Keratinocyte (primary cell): ENCODE measurements around the gene LHPP. TPM values are rescaled to one million over a fixed set of nuclear protein-coding genes. Genes with fewer than 3 reads are reported as not detected.
A peak's percentile ranks its signal among the peaks of the same experiment; 100 is the strongest.

Source experiments
- DNase-seq: peaks from one replicate; pipeline ENCODE4 v3.0.0-alpha.2; 2011; ENCODE audit warnings: low read depth, missing footprints, low spot score
- FAIRE-seq: peaks from 2 replicates; lab custom pipeline; 2011; peaks lifted over from hg19 to GRCh38; lab: Jason Lieb, UNC
- H2AFZ ChIP-seq: 2 replicates; pipeline ENCODE4 v1.6.0; 2012; ENCODE audit warnings: low read length, control low read depth, inconsistent platforms; ENCODE audit not compliant: control insufficient read depth
- H3K27ac ChIP-seq: 2 replicates; pipeline ENCODE4 v1.5.1; 2011; ENCODE audit warnings: low read length; ENCODE audit not compliant: control insufficient read depth, insufficient read depth
- H3K27me3 ChIP-seq: 3 replicates; pipeline ENCODE4 v1.6.0; 2011; ENCODE audit warnings: low read length; ENCODE audit not compliant: control insufficient read depth, insufficient read depth; ENCODE audit errors: extremely low read depth
- H3K36me3 ChIP-seq, 2 experiments: 2 replicates in 1 of 2; 3 replicates in 1 of 2; pipeline ENCODE4 v1.5.1; 2011; ENCODE audit warnings: low read length in 2 of 2, mild to moderate bottlenecking in 1 of 2; ENCODE audit not compliant: control insufficient read depth in 2 of 2, insufficient read depth in 2 of 2; ENCODE audit errors: extremely low read depth in 1 of 2
- H3K4me1 ChIP-seq: 3 replicates; pipeline ENCODE4 v1.5.1; 2011; ENCODE audit warnings: low read length; ENCODE audit not compliant: control insufficient read depth, insufficient read depth; ENCODE audit errors: extremely low read depth
- H3K4me2 ChIP-seq: 3 replicates; pipeline ENCODE4 v1.6.0; 2011; ENCODE audit warnings: low read depth, low read length; ENCODE audit not compliant: control insufficient read depth, insufficient read depth; ENCODE audit errors: extremely low read depth
- H3K4me3 ChIP-seq, 3 experiments: fragments of 200-600 bp in 1 of 3; sonication (generic) in 1 of 3; 2 replicates in 2 of 3; 3 replicates in 1 of 3; pipeline ENCODE4 v1.5.1; 2011 to 2016; ENCODE audit warnings: low read length in 3 of 3, mild to moderate bottlenecking in 3 of 3, control low read depth in 2 of 3, inconsistent platforms in 1 of 3, low read depth in 1 of 3, mixed read lengths in 1 of 3, mixed run types in 1 of 3, moderate library complexity in 1 of 3; ENCODE audit not compliant: control insufficient read depth in 2 of 3, insufficient read depth in 2 of 3; ENCODE audit errors: extremely low read depth in 1 of 3
- H3K79me2 ChIP-seq: 2 replicates; pipeline ENCODE4 v1.6.0; 2012; ENCODE audit warnings: low read length; ENCODE audit not compliant: control insufficient read depth, insufficient read depth
- H3K9ac ChIP-seq: 3 replicates; pipeline ENCODE4 v1.6.0; 2011; ENCODE audit warnings: low read length; ENCODE audit not compliant: control insufficient read depth, insufficient read depth; ENCODE audit errors: extremely low read depth
- H3K9me1 ChIP-seq: 3 replicates; pipeline ENCODE4 v1.6.0; 2011; ENCODE audit warnings: low read length; ENCODE audit not compliant: control insufficient read depth, insufficient read depth; ENCODE audit errors: extremely low read depth
- H3K9me3 ChIP-seq: 2 replicates; pipeline ENCODE4 v1.5.1; 2012; ENCODE audit warnings: low read depth, low read length; ENCODE audit not compliant: control insufficient read depth
- H4K20me1 ChIP-seq: 3 replicates; pipeline ENCODE4 v1.6.0; 2011; ENCODE audit warnings: low read length; ENCODE audit not compliant: control insufficient read depth, insufficient read depth; ENCODE audit errors: extremely low read depth
- EZH2 ChIP-seq: IDR thresholded peaks from one replicate; pipeline ENCODE4 v1.6.1; 2012; ENCODE audit warnings: inconsistent platforms, mild to moderate bottlenecking, low read length, moderate library complexity
- dilution Hi-C: fragments of 300-500 bp; cut with MboI; formaldehyde crosslinking; loops from one replicate; pipeline ENCODE4 v1.7.0; 2020; ENCODE audit warnings: low sequenced_read_pairs; ENCODE audit not compliant: extremely low pct_ligation_motif_present
- polyA plus RNA-seq, 5 experiments: library from polyadenylated mRNA; depleted of rRNA in 3 of 5; stranded (reverse) in 3 of 5; stranded (forward) in 1 of 5; unstranded in 1 of 5; fragments of >200 nt; gene quantifications; 1 replicate in 1 of 5; 2 replicates in 3 of 5; 3 replicates in 1 of 5; pipeline versions ENCODE4 v1.2.1 to v1.2.3, GENCODE V29; 2011 to 2012; ENCODE audit warnings: missing spikeins in 2 of 5, low read depth in 1 of 5, low replicate concordance in 1 of 5
- TF ChIP-seq, protein P1 (sequence below), 3 experiments: IDR thresholded peaks in 1 of 3; conservative IDR thresholded peaks in 1 of 3; optimal IDR thresholded peaks in 1 of 3; 2 replicates in 2 of 3; 3 replicates in 1 of 3; pipeline versions ENCODE3 to v1.5.1; 2011; ENCODE audit warnings: low read length in 3 of 3, mild to moderate bottlenecking in 3 of 3, moderate library complexity in 2 of 3, control low read depth in 1 of 3, inconsistent platforms in 1 of 3; ENCODE audit not compliant: insufficient read depth in 2 of 3; ENCODE audit errors: extremely low read depth in 1 of 3

LHPP gene
- polyA plus RNA-seq, 1 donor (not counting 4 experiments of a cell fraction or from before 2014, with no cell fraction given): 13.1 TPM

GRCh38 chr10:124477614-124478363 lies 16.2 kb downstream of the LHPP start:
- dilution Hi-C loops: no loop called here
- Histone ChIP-seq H3K36me3 (no peaks in the 10 kb centered on the region), H3K4me3 (no peak overlapping the region), H4K20me1 (no peaks in the 10 kb centered on the region), H3K9me1 (no peaks in the 10 kb centered on the region), H3K9me3 (no peaks in the 10 kb centered on the region), H2AFZ (no peak overlapping the region), H3K9ac (no peak overlapping the region), H3K4me2 (peak overlapping the region; percentile 17), H3K27me3 (no peaks in the 10 kb centered on the region), H3K4me1 (peaks cover 7% of the 10 kb centered on the region), H3K79me2 (no peaks in the 10 kb centered on the region), H3K27ac (no peak overlapping the region)
- DNase-seq: no peak
- no peak for TF ChIP-seq EZH2
- TF ChIP-seq, protein P1, sequence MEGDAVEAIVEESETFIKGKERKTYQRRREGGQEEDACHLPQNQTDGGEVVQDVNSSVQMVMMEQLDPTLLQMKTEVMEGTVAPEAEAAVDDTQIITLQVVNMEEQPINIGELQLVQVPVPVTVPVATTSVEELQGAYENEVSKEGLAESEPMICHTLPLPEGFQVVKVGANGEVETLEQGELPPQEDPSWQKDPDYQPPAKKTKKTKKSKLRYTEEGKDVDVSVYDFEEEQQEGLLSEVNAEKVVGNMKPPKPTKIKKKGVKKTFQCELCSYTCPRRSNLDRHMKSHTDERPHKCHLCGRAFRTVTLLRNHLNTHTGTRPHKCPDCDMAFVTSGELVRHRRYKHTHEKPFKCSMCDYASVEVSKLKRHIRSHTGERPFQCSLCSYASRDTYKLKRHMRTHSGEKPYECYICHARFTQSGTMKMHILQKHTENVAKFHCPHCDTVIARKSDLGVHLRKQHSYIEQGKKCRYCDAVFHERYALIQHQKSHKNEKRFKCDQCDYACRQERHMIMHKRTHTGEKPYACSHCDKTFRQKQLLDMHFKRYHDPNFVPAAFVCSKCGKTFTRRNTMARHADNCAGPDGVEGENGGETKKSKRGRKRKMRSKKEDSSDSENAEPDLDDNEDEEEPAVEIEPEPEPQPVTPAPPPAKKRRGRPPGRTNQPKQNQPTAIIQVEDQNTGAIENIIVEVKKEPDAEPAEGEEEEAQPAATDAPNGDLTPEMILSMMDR (optimal IDR thresholded peaks at IDR 0.05 in 1 of 3, IDR thresholded peaks at IDR 0.05 in 1 of 3, conservative IDR thresholded peaks at IDR 0.05 in 1 of 3; ENCODE audit: extremely low read depth in 1 of 3, insufficient read depth in 2 of 3, low read length in 3 of 3): no peak
- no peak for FAIRE-seq

DNA sequence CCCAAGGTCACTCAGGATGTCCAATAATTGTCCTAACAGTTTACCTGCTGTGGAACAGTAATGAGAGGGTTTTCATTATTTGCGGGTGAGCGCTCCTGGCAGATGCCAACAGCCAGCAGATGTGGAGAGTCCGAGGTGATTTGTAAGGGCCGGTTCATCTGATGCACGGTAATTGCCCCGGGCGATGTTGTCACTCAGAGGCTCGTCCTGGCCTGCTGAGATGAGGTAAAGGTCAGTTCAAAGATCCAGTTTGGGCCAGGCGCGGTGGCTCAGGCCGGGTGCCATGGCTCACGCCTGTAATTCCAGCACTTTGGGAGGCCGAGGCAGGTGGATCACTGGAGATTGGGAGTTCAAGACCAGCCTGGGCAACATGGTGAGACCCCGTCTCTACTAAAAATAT lies 16.9 kb downstream of the LHPP start:
- Histone ChIP-seq H3K79me2 (no peaks in the 10 kb centered on the region), H3K27me3 (no peaks in the 10 kb centered on the region), H3K4me1 (peaks cover 7% of the 10 kb centered on the region), H3K9me1 (no peaks in the 10 kb centered on the region), H4K20me1 (no peaks in the 10 kb centered on the region), H3K9me3 (no peaks in the 10 kb centered on the region), H3K36me3 (no peaks in the 10 kb centered on the region), H3K9ac (no peak overlapping the region), H3K4me2 (no peak overlapping the region), H3K4me3 (no peak overlapping the region), H2AFZ (no peak overlapping the region), H3K27ac (no peak overlapping the region)
- TF ChIP-seq, protein P1 (optimal IDR thresholded peaks at IDR 0.05 in 1 of 3, IDR thresholded peaks at IDR 0.05 in 1 of 3, conservative IDR thresholded peaks at IDR 0.05 in 1 of 3; ENCODE audit: extremely low read depth in 1 of 3, insufficient read depth in 2 of 3, low read length in 3 of 3): no peak
- no peak for TF ChIP-seq EZH2
- dilution Hi-C loops: no loop called here
- no peak for FAIRE-seq
- DNase-seq: no peak
